ENCODE data around the gene G6PC3. TPM values are rescaled to one million over a fixed set of nuclear protein-coding genes. Genes with fewer than 3 reads are reported as not detected.
"Not testable (repeated sequence)": the region's sequence is repeated elsewhere in the genome, so short reads cannot be mapped to it uniquely, and the experiment has no call there.

Gene G6PC3
- total and polyA plus RNA-seq, 2 of the 4 experiments (the other 2 are of a cell fraction) = 20.4 to 107 TPM

DNA sequence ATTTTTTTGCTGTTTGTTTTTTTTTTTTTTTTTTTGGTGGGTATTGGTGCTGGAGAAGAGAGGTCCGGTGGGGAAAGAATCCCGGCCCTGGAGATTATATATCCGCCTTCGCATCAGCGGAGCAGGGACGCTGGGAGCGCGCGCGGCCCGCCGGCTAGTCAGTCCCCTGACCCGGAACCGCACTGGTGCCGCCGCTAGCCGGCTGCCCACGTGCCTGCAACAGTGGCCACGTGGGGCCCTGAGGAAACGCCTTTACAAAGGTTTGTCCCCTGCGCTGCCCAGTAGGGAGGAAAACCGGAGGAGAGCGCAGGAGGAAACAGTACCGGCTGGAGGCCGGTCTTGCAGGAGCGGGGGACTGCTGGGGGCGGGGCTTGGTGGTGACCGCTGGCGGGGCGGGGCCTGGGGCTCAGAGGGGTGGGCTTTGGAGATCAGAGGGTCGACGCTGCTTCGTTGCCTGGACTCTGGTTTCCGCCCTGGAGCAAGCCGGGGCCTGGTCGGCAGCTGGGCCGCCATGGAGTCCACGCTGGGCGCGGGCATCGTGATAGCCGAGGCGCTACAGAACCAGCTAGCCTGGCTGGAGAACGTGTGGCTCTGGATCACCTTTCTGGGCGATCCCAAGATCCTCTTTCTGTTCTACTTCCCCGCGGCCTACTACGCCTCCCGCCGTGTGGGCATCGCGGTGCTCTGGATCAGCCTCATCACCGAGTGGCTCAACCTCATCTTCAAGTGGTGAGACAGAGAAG lies at the start of gene G6PC3 (continued):
- TF ChIP-seq BHLHE40 (IDR thresholded peaks at IDR 0.05; ENCODE audit: low read depth, low read length) = peak; percentile 94
- TF ChIP-seq, protein P1, sequence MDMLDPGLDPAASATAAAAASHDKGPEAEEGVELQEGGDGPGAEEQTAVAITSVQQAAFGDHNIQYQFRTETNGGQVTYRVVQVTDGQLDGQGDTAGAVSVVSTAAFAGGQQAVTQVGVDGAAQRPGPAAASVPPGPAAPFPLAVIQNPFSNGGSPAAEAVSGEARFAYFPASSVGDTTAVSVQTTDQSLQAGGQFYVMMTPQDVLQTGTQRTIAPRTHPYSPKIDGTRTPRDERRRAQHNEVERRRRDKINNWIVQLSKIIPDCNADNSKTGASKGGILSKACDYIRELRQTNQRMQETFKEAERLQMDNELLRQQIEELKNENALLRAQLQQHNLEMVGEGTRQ (IDR thresholded peaks at IDR 0.05; ENCODE audit: low read depth, low read length) = peak; percentile 100
- peak; percentile 50 for TF ChIP-seq RCOR1 (IDR thresholded peaks at IDR 0.05; ENCODE audit: insufficient replicate concordance, low read length)
- TF ChIP-seq MXI1 (IDR thresholded peaks at IDR 0.05; ENCODE audit: borderline replicate concordance, low read depth, low read length) = peak; percentile 99
- TF ChIP-seq FOS (IDR thresholded peaks at IDR 0.05; ENCODE audit: low read depth, low read length) = peak; percentile 98

DNA sequence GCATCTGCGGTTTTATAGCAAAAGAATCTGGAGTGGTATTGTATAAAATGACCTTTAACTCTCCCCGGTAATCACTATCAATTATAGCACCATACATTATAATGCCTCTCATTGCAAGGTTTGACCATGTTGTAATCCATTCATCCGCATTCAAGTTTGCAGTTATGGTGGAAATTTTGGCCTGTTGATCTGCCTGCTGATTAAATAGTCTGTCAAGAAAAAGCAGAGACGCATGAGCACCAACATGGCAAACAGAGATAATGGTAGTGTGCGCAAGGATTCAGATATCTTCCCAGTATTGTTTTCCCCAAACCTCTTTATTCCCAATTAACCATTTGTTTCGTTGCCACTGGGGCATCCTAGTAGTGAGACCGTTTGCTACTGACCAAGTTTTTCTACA lies 49.3 kb upstream of the G6PC3 start:
- H3K9me1 ChIP-seq (ENCODE audit: insufficient read depth, low read length); H3K14ac ChIP-seq (replicated peaks; ENCODE audit: low read depth, low read length); in situ Hi-C loops (cut with MboI; ENCODE audit: low sequenced_read_pairs); intact Hi-C loops (cut with micrococcal nuclease); H2AK5ac ChIP-seq (ENCODE audit: low read depth, low read length); H3K4me1 ChIP-seq (ENCODE audit: control insufficient read depth, insufficient read depth, low read length); POLR2A ChIA-PET (ENCODE audit: unreplicated experiment); ATAC-seq (ENCODE audit: low read depth); dilution Hi-C loops (cut with HindIII; ENCODE audit: low sequenced_read_pairs, unreplicated experiment); H2BK20ac ChIP-seq (ENCODE audit: low read depth, low read length); H3K27me3 ChIP-seq (ENCODE audit: control insufficient read depth, insufficient read depth, low read length); DNase-seq; H2AK9ac ChIP-seq (replicated peaks; ENCODE audit: low read depth, low read length, poor library complexity); H2AFZ ChIP-seq (replicated peaks; ENCODE audit: low read length, poor library complexity); H4K8ac ChIP-seq (ENCODE audit: low read depth in 2 of 2, low read length in 2 of 2); H4K91ac ChIP-seq (ENCODE audit: insufficient read depth, low read depth, low read length); H2BK15ac ChIP-seq (ENCODE audit: low read depth, low read length); H3K23ac ChIP-seq (ENCODE audit: low read depth, low read length); H3K9ac ChIP-seq (ENCODE audit: low read depth, low read length); BruUV-seq (replicated peaks); H4K20me1 ChIP-seq (ENCODE audit: insufficient read depth, low read length); H3K27ac ChIP-seq (ENCODE audit: insufficient read depth, low read length); H3K9me3 ChIP-seq (ENCODE audit: control insufficient read depth, insufficient read depth, low read length); H3K56ac ChIP-seq (ENCODE audit: extremely low read depth, insufficient read depth, low read length); H4K5ac ChIP-seq (ENCODE audit: low read depth, low read length); H3K18ac ChIP-seq (ENCODE audit: low read depth, low read length); H3K4me3 ChIP-seq (ENCODE audit: insufficient read depth, low read depth, low read length); H3K4me2 ChIP-seq (ENCODE audit: low read depth, low read length); H2BK120ac ChIP-seq (ENCODE audit: low read depth, low read length); H3K4ac ChIP-seq (ENCODE audit: low read depth, low read length); H2BK5ac ChIP-seq (ENCODE audit: low read depth, low read length, poor library complexity, severe bottlenecking): not testable (repeated sequence)
- peaks cover 3 to 15% of the 10 kb centered on the region in 2 experiments; a peak in 1 of 4 replicates for H3K79me1 ChIP-seq (ENCODE audit: low read depth in 1 of 2, low read length in 2 of 2)
- 96% methylated on average over 3 of the region's 7 CpGs; no CpG with 5 or more reads in 1 of the 2 experiments for WGBS, 2 experiments (ENCODE audit: extremely low coverage in 2 of 2, insufficient read length in 1 of 2)
- H3K36me3 ChIP-seq (ENCODE audit: control insufficient read depth, insufficient read depth, low read length) = peaks cover 17% of the 10 kb centered on the region
- CTCF ChIA-PET = interaction anchor here (0.9 kb wide), 1 partner anchor 11 kb away, joined by 3 read pairs; no protein-coding TSS in a partner anchor

All from IMR-90 (cell line).